SIG-M5 (cell line): ENCODE measurements around the gene OR13D1.
"Not testable (repeated sequence)": the region's sequence is repeated elsewhere in the genome, so short reads cannot be mapped to it uniquely, and the experiment has no call there.

Source experiments
- DNase-seq: peaks from one replicate; lab custom pipeline; 2025; lab: John Stamatoyannopoulos, UW

OR13D1 gene

GRCh38 chr9:104694218-104694617, at the start of gene OR13D1:
Gene OR13D1 (plus strand): TSS chr9:104694518. CDS start chr9:104694518, 0 bp downstream.
- no peak for DNase-seq

GRCh38 chr9:104658496-104659195, 35.7 kb upstream of the OR13D1 start:
- DNase-seq: no peak

GRCh38 chr9:104675611-104676010, 18.7 kb upstream of the OR13D1 start:
- DNase-seq: no peak

GRCh38 chr9:104682642-104683041, 11.7 kb upstream of the OR13D1 start:
- no peak for DNase-seq

GRCh38 chr9:104686081-104686480, 8.2 kb upstream of the OR13D1 start:
- DNase-seq: no peak

- DNase-seq: no peak
Observed at GRCh38 chr9:104700306-104700705, 6.0 kb downstream of the OR13D1 start.

GRCh38 chr9:104708737-104709136, 14.4 kb downstream of the OR13D1 start:
- not testable (repeated sequence) for DNase-seq

- no peak for DNase-seq
Observed at GRCh38 chr9:104711604-104712003, 17.3 kb downstream of the OR13D1 start.

- DNase-seq: no peak
Observed at GRCh38 chr9:104725014-104725413, 30.7 kb downstream of the OR13D1 start.

- DNase-seq: no peak
Observed at GRCh38 chr9:104738452-104738851, 44.1 kb downstream of the OR13D1 start.

GRCh38 chr9:104740621-104741020, 46.3 kb downstream of the OR13D1 start:
- DNase-seq: no peak

- DNase-seq: peak; percentile 13
Observed at GRCh38 chr9:104743376-104743985, 49.2 kb downstream of the OR13D1 start.
